Sigmoid colon (tissue), 7 donors: ENCODE results near the gene MRM2. TPM values are rescaled to one million over a fixed set of nuclear protein-coding genes. Genes with fewer than 3 reads are reported as not detected.

Experiments used
- DNase-seq: peaks from one replicate; pipeline ENCODE4 v3.0.0-alpha.2; 2019
- H3K27ac ChIP-seq, 4 donors: fragments of 200-600 bp; sonication (generic); one replicate each; pipeline ENCODE4 v1.5.1; 2016 to 2019; ENCODE audit warnings: mild to moderate bottlenecking in 1 of 4
- H3K27me3 ChIP-seq, 3 donors: fragments of 200-600 bp; sonication (generic); one replicate each; pipeline ENCODE4 v1.5.1; 2019; ENCODE audit warnings: mild to moderate bottlenecking in 1 of 3
- H3K36me3 ChIP-seq, 4 donors: fragments of 200-600 bp; sonication (generic); one replicate each; pipeline ENCODE4 v1.5.1; 2016 to 2019
- H3K4me1 ChIP-seq, 4 donors: fragments of 200-600 bp; sonication (generic); one replicate each; pipeline ENCODE4 v1.5.1; 2017 to 2019
- H3K4me3 ChIP-seq, 4 donors: fragments of 200-600 bp; sonication (generic); one replicate each; pipeline ENCODE4 v1.5.1; 2017 to 2019; ENCODE audit warnings: mild to moderate bottlenecking in 2 of 4, moderate library complexity in 1 of 4
- H3K9me3 ChIP-seq, 4 donors: fragments of 200-600 bp in 3 of 4; sonication (generic) in 3 of 4; one replicate each; pipeline versions ENCODE4 v1.5.1 to v1.6.1; 2013 to 2019
- EP300 ChIP-seq, 4 donors: sonication (generic); formaldehyde crosslinking; IDR thresholded peaks; one replicate each; pipeline ENCODE4 v1.6.1; 2017; ENCODE audit warnings: antibody characterized with exemption in 4 of 4
- POLR2A ChIP-seq, 2 donors: fragments of 450-650 bp; IDR thresholded peaks; one replicate each; pipeline ENCODE4 v1.6.1; 2016; ENCODE audit warnings: antibody characterized with exemption in 2 of 2, mild to moderate bottlenecking in 2 of 2, moderate library complexity in 2 of 2
- POLR2AphosphoS5 ChIP-seq, 4 donors: sonication (generic); formaldehyde crosslinking; IDR thresholded peaks; one replicate each; pipeline ENCODE4 v1.6.1; 2017; ENCODE audit warnings: antibody characterized with exemption in 4 of 4
- WGBS, 2 donors: extraction: QIAGEN DNeasy Blood & Tissue Kit; methylation state at CpG; one replicate each; pipeline ENCODE4 v1.1.7; 2013; 5-methylcytosine and 5-hydroxymethylcytosine counted together
- intact Hi-C: fragments of 100-400 bp; cut with DNase I; formaldehyde crosslinking; loops from one replicate; pipeline ENCODE4 v1.15.1; 2023
- polyA plus RNA-seq, 3 donors: library from polyadenylated mRNA; stranded (reverse); fragments of 200-250 nt; gene quantifications; one replicate each; pipeline ENCODE4 v1.2.3, GENCODE V29; 2013
- total RNA-seq, 4 donors: library from RNA; depleted of rRNA; stranded (reverse); fragments of >200 nt; gene quantifications; one replicate each; pipeline ENCODE4 v1.1.0, GENCODE V29; 2016
- TF ChIP-seq, protein P1 (sequence below), 4 experiments: fragments of 450-650 bp in 3 of 4; fragments of 200-600 bp in 1 of 4; IDR thresholded peaks; one replicate each; pipeline ENCODE4 v1.5.1; 2016 to 2019; ENCODE audit warnings: antibody characterized with exemption in 4 of 4, mild to moderate bottlenecking in 3 of 4, moderate library complexity in 2 of 4
- donor health status: healthy with polysubstance abuse.
- donor health status: Bipolar disorder and iron deficiency.
- donor health status: healthy.

Gene MRM2
- total and polyA plus RNA-seq, 7 donors, result 12.6 to 25.0 (median 18.5) TPM

DNA sequence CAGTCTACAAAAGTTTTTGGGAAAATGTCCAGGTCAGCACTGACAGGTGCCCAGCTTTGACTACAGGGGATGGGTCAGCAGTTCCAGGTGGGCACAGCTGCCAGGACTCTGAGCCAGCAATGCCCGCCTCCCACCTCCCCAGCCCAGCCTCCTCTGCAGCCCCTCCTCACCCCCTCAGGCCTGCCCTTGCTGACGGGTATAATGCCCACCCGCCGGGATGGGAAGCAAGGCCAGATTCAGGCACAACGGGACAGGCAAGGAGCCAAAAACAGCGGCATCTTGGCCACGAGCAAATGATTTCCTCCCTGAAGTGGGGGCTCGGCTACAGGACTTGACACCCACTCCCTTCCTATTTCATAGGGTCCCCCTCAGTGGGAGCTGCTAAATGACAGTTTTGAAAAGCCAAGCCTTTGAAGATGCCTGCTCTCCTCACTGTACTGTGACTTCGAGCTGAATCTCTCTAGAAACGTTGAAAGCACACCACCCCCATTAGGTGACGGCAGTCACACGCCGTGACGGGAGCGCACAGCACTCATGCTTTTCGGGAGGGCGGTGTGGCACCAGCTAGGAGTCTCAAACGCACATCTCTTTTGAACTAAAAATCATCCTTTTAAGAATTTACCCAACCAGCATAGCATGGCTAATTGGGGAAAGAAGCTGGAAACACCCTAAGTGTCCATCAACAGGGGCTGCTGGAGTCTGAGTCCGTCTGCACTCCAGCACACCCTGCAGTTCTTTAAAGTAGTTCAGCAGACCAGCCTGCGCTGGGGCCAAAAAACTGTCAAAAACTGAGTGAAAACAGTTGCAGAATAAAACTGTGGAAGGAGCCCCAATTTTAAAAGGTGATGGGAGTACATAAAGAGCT lies 38.9 kb downstream of the MRM2 start:
- WGBS, 2 donors, result 90 to 91% methylated on average over 20 of the region's 20 CpGs
- peak overlapping the region in 3 of 4 donors; percentile 40 to 65 (median 60) for H3K27ac ChIP-seq
- no peaks in the 10 kb centered on the region for H3K9me3 ChIP-seq
- peaks cover 0 to 34% (median 13%) of the 10 kb centered on the region in 4 donors for H3K36me3 ChIP-seq
- H3K27me3 ChIP-seq, result no peaks in the 10 kb centered on the region
- H3K4me3 ChIP-seq, result no peak overlapping the region
- peak; percentile 67 for DNase-seq
- intact Hi-C loops, result loop anchor here (1.0 to 10.0 kb wide), 2 partner anchors 28 to 388 kb away; no protein-coding TSS in a partner anchor
- peak in 3 of 4 donors; percentile 16 to 81 (median 71) for TF ChIP-seq POLR2AphosphoS5 (IDR thresholded peaks at IDR 0.05)
- TF ChIP-seq POLR2A (IDR thresholded peaks at IDR 0.05), result no peak
- TF ChIP-seq, protein P1, sequence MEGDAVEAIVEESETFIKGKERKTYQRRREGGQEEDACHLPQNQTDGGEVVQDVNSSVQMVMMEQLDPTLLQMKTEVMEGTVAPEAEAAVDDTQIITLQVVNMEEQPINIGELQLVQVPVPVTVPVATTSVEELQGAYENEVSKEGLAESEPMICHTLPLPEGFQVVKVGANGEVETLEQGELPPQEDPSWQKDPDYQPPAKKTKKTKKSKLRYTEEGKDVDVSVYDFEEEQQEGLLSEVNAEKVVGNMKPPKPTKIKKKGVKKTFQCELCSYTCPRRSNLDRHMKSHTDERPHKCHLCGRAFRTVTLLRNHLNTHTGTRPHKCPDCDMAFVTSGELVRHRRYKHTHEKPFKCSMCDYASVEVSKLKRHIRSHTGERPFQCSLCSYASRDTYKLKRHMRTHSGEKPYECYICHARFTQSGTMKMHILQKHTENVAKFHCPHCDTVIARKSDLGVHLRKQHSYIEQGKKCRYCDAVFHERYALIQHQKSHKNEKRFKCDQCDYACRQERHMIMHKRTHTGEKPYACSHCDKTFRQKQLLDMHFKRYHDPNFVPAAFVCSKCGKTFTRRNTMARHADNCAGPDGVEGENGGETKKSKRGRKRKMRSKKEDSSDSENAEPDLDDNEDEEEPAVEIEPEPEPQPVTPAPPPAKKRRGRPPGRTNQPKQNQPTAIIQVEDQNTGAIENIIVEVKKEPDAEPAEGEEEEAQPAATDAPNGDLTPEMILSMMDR (IDR thresholded peaks at IDR 0.05), result peak in 1 of 4 experiments; percentile 15
- H3K4me1 ChIP-seq, result peaks cover 0 to 40% (median 36%) of the 10 kb centered on the region in 4 donors

DNA sequence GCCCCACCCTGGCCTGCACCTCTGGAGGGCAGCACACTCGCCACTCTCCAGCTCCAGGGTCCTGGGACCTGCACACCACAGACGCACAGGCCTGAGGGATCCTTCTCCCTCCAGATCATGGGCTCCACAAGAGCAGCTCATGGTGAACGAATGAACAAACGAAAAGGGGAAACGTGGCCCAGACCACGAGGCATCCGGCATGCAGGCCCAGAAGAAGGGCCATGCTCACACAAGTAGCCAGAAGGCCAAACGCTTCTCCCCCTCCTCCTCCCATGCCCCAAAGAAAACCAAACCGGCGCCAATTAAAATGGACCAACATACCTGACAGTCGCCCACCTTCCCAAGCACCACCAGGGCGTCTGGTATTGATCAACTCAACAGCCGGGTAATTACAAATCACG lies 39.6 kb downstream of the MRM2 start:
- Histone ChIP-seq H3K9me3 (no peaks in the 10 kb centered on the region), H3K4me3 (no peak overlapping the region), H3K27ac (no peak overlapping the region), H3K4me1 (peaks cover 0 to 40% (median 36%) of the 10 kb centered on the region in 4 donors), H3K27me3 (no peaks in the 10 kb centered on the region), H3K36me3 (peaks cover 0 to 26% (median 11%) of the 10 kb centered on the region in 4 donors)
- WGBS, 2 donors, result 90 to 92% methylated on average over 14 of the region's 14 CpGs
- no peak for TF ChIP-seq EP300 (IDR thresholded peaks at IDR 0.05)
- TF ChIP-seq, protein P1 (IDR thresholded peaks at IDR 0.05), result no peak
- TF ChIP-seq POLR2A (IDR thresholded peaks at IDR 0.05), result no peak
- no peak for TF ChIP-seq POLR2AphosphoS5 (IDR thresholded peaks at IDR 0.05)
- DNase-seq, result peak; percentile 58
- intact Hi-C loops, result loop anchor here (10.0 kb wide), 1 partner anchor 388 kb away; no protein-coding TSS in a partner anchor

DNA sequence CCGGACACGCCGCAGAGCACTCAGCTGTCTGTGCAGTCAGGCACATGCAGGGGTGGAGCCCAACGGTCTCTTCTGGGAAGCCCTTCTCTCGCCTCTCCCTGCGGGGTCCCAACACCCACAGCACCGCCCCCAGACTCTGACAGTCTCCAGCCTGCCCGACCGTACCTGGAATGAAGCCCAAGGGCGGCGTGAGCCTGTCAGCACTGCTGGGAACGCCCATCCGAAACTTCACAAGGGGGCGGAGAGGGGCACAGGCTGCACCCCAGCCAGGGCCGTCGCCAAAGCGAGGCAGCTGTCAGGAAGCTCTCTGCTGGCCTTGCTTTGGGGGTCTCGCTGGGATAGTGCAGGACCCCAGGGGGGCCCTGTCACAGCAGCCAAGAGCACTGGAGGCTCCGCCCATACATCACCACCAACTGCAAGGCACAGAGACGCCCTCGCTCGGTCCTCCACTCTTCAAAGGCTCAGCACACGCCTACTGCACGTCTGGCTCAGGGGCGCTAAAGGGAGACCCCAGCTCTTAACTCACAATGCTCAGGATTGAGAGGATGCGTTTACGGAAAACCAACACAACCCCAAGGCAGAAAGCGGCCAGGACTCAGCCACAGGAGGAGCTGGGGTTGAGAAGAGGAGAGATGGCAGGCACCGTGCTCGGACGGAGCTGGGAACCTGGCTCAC lies 40.2 kb downstream of the MRM2 start:
- WGBS, 2 donors, result 87 to 93% methylated on average over 31 of the region's 31 CpGs
- DNase-seq, result no peak
- TF ChIP-seq, protein P1 (IDR thresholded peaks at IDR 0.05), result no peak
- no peak for TF ChIP-seq EP300 (IDR thresholded peaks at IDR 0.05)
- TF ChIP-seq POLR2A (IDR thresholded peaks at IDR 0.05), result no peak
- no peak for TF ChIP-seq POLR2AphosphoS5 (IDR thresholded peaks at IDR 0.05)
- Histone ChIP-seq H3K4me1 (peaks cover 0 to 40% (median 36%) of the 10 kb centered on the region in 4 donors), H3K36me3 (peaks cover 0 to 23% (median 9%) of the 10 kb centered on the region in 4 donors), H3K27ac (no peak overlapping the region), H3K27me3 (no peaks in the 10 kb centered on the region), H3K4me3 (no peak overlapping the region), H3K9me3 (no peaks in the 10 kb centered on the region)
- intact Hi-C loops, result loop anchor here (10.0 kb wide), 1 partner anchor 387 kb away; no protein-coding TSS in a partner anchor

DNA sequence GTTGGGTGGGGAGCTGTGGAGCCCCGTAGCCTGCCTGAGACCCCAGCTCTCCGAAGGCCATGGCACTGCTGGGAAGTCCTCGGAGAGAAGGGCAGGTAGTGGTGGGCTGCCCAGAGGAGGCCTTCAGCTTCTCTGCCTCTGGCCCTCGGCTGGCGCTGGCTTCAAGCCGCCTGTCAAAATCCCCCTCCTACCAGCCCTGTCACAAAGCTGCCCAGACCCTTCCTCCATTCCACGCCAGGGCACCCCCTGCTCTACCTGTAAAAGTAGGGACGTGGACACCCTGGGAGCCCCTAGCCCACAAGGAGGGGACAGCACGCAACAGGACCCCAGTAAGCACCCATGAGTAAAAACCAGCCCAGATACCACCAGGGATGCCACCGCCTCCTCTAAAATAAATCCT lies 40.9 kb downstream of the MRM2 start:
- Histone ChIP-seq H3K27me3 (no peaks in the 10 kb centered on the region), H3K36me3 (peaks cover 0 to 28% (median 11%) of the 10 kb centered on the region in 4 donors), H3K9me3 (no peaks in the 10 kb centered on the region), H3K27ac (no peak overlapping the region), H3K4me1 (peaks cover 0 to 40% (median 36%) of the 10 kb centered on the region in 4 donors), H3K4me3 (no peak overlapping the region)
- no peak for DNase-seq
- no peak for TF ChIP-seq EP300 (IDR thresholded peaks at IDR 0.05)
- no peak for TF ChIP-seq POLR2A (IDR thresholded peaks at IDR 0.05)
- TF ChIP-seq, protein P1 (IDR thresholded peaks at IDR 0.05), result no peak
- no peak for TF ChIP-seq POLR2AphosphoS5 (IDR thresholded peaks at IDR 0.05)
- 96 to 99% methylated on average over 10 of the region's 10 CpGs for WGBS, 2 donors
- intact Hi-C loops, result loop anchor here (10.0 kb wide), 1 partner anchor 386 kb away; no protein-coding TSS in a partner anchor
